HG03280 (cell line): Measurements from ENCODE around the gene TDP2.

Experiments
- ATAC-seq: cut with Tn5 transposase; IDR thresholded peaks from one replicate; pipeline ENCODE4 v1.9.1; 2021; ENCODE audit warnings: mild to moderate bottlenecking, moderate library complexity; ENCODE audit not compliant: unreplicated experiment

The TDP2 gene

GRCh38 chr6:24666641-24667377 is at the start of gene TDP2, which contains the start of gene ACOT13:
TDP2 (minus strand) TSS chr6:24666899; CDS start chr6:24666862, 37 bp downstream.
ACOT13 (plus strand) TSS chr6:24667077; CDS start chr6:24667264, 187 bp downstream.
- peak; percentile 96 for ATAC-seq

- no peak for ATAC-seq
Measured at GRCh38 chr6:24710519-24711303, 44.0 kb upstream of the TDP2 start.

GRCh38 chr6:24709014-24709711 is 42.5 kb upstream of the TDP2 start:
- ATAC-seq = no peak

- no peak for ATAC-seq
Measured at GRCh38 chr6:24708612-24709011, 41.9 kb upstream of the TDP2 start.

- no peak for ATAC-seq
Measured at GRCh38 chr6:24704468-24704867, 37.8 kb upstream of the TDP2 start.

- ATAC-seq = no peak
Measured at GRCh38 chr6:24702720-24703282, 36.1 kb upstream of the TDP2 start.

- no peak for ATAC-seq
Measured at GRCh38 chr6:24699521-24700359, 33.0 kb upstream of the TDP2 start.

GRCh38 chr6:24696097-24696496 is 29.4 kb upstream of the TDP2 start:
- no peak for ATAC-seq

- ATAC-seq = peak; percentile 50
Measured at GRCh38 chr6:24695635-24696034, 28.9 kb upstream of the TDP2 start.

GRCh38 chr6:24694198-24694597 is 27.5 kb upstream of the TDP2 start:
- no peak for ATAC-seq

GRCh38 chr6:24692848-24693592 is 26.3 kb upstream of the TDP2 start:
- ATAC-seq = no peak

GRCh38 chr6:24692415-24692814 is 25.7 kb upstream of the TDP2 start:
- ATAC-seq = no peak

- no peak for ATAC-seq
Measured at GRCh38 chr6:24692003-24692402, 25.3 kb upstream of the TDP2 start.

- no peak for ATAC-seq
Measured at GRCh38 chr6:24691550-24691949, 24.9 kb upstream of the TDP2 start.

- ATAC-seq = no peak
Measured at GRCh38 chr6:24690593-24690992, 23.9 kb upstream of the TDP2 start.

GRCh38 chr6:24689964-24690363 is 23.3 kb upstream of the TDP2 start:
- no peak for ATAC-seq

- ATAC-seq = no peak
Measured at GRCh38 chr6:24686946-24687345, 20.2 kb upstream of the TDP2 start.

GRCh38 chr6:24686408-24686807 is 19.7 kb upstream of the TDP2 start:
- no peak for ATAC-seq
